Esophagus muscularis mucosa (tissue), 4 donors: ENCODE data around the gene JSRP1.

Experiments
- CTCF ChIP-seq, 3 experiments: fragments of 200-600 bp in 2 of 3; fragments of 450-650 bp in 1 of 3; sonication (generic) in 2 of 3; IDR thresholded peaks; one replicate each; pipeline ENCODE4 v1.5.1; 2017 to 2019; ENCODE audit warnings: antibody characterized with exemption in 3 of 3, mild to moderate bottlenecking in 2 of 3, moderate library complexity in 1 of 3
- EP300 ChIP-seq: sonication (generic); formaldehyde crosslinking; IDR thresholded peaks from one replicate; pipeline ENCODE4 v1.6.1; 2017; ENCODE audit warnings: antibody characterized with exemption
- POLR2A ChIP-seq: fragments of 450-650 bp; IDR thresholded peaks from one replicate; pipeline ENCODE4 v1.6.1; 2017; ENCODE audit warnings: antibody characterized with exemption, moderate library complexity, mild to moderate bottlenecking, low read depth
- POLR2AphosphoS5 ChIP-seq, 2 donors: sonication (generic); formaldehyde crosslinking; IDR thresholded peaks; one replicate each; pipeline ENCODE4 v1.6.1; 2017; ENCODE audit warnings: antibody characterized with exemption in 2 of 2

GRCh38 chr19:2212861-2213711 is 43.1 kb downstream of the JSRP1 start:
- no peak for TF ChIP-seq CTCF (IDR thresholded peaks at IDR 0.05)
- TF ChIP-seq POLR2A: no peak
- TF ChIP-seq EP300: no peak
- TF ChIP-seq POLR2AphosphoS5 (IDR thresholded peaks at IDR 0.05): no peak
